ENCODE data around the gene ETS1. TPM values are rescaled to one million over a fixed set of nuclear protein-coding genes. Genes with fewer than 3 reads are reported as not detected.
A peak's percentile ranks its signal among the peaks of the same experiment; 100 is the strongest.

Gene ETS1
- total RNA-seq, 1 donor from 2014 or later: 121 TPM

DNA sequence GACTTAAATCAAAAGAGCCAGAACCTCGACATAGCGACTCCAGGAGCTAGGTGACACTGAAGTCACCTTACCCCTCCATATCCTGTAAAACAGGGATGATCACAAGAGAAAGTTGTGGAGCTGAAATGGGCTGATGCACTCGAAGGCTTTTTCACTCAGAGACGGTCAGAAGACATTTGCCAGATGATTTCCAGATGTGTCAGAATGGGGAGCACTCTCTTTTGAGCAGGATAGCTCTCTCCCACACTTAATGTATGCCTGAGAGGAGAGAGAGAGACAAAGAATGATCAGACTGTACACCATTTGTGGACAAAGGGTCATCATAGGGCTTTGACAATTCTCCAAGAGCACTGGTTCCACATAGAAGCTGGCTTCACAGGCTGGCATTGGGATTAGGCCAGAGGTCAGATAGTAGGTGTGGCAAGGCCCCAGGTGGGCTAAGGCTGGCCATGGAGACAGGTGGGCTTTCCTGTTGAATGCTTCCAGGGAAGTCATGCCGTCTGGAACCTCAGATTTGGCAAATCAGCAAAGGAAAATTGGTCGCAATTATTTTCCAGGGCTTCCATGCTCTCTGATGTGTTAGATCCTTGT, 42.3 kb upstream of the ETS1 start:
- H3K27me3 ChIP-seq: no peaks in the 10 kb centered on the region
- H3K27ac ChIP-seq: peak overlapping the region; percentile 55
- DNase-seq (no peak), ATAC-seq (no peak)
- H3K4me3 ChIP-seq: no peak overlapping the region
- no peaks in the 10 kb centered on the region for H3K9me3 ChIP-seq
- peaks cover 31% of the 10 kb centered on the region for H3K4me1 ChIP-seq
- intact Hi-C loops (cut with DNase I): loop anchor here (10.0 kb wide), 3 partner anchors 205 to 455 kb away; no protein-coding TSS in a partner anchor
- no peaks in the 10 kb centered on the region for H3K36me3 ChIP-seq
- TF ChIP-seq, protein P1, sequence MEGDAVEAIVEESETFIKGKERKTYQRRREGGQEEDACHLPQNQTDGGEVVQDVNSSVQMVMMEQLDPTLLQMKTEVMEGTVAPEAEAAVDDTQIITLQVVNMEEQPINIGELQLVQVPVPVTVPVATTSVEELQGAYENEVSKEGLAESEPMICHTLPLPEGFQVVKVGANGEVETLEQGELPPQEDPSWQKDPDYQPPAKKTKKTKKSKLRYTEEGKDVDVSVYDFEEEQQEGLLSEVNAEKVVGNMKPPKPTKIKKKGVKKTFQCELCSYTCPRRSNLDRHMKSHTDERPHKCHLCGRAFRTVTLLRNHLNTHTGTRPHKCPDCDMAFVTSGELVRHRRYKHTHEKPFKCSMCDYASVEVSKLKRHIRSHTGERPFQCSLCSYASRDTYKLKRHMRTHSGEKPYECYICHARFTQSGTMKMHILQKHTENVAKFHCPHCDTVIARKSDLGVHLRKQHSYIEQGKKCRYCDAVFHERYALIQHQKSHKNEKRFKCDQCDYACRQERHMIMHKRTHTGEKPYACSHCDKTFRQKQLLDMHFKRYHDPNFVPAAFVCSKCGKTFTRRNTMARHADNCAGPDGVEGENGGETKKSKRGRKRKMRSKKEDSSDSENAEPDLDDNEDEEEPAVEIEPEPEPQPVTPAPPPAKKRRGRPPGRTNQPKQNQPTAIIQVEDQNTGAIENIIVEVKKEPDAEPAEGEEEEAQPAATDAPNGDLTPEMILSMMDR (IDR thresholded peaks at IDR 0.05): no peak

DNA sequence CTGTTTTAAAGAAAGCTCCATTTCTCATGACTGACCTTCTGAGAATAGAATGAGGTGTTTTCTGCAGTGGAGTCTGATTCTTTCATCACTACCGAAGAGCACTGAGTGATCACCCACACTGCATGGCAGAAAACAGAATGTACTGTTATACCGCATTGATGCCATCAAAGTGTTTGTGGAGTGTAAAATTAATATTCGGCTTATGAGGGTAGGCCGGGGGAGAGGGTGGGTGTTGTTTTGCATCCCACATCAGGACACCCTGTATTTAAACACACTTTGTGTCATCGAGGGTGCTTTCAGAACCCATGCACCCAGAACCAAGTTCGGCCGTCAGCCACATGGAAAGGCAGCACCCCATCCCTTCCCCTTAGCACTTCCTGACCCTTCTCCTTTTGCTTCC, 41.3 kb upstream of the ETS1 start:
- DNase-seq (no peak), ATAC-seq (peak; percentile 16)
- H3K4me1 ChIP-seq: peaks cover 31% of the 10 kb centered on the region
- no peak overlapping the region for H3K4me3 ChIP-seq
- H3K27me3 ChIP-seq: no peaks in the 10 kb centered on the region
- H3K36me3 ChIP-seq: no peaks in the 10 kb centered on the region
- H3K27ac ChIP-seq: peak overlapping the region; percentile 55
- TF ChIP-seq, protein P1 (IDR thresholded peaks at IDR 0.05): no peak
- H3K9me3 ChIP-seq: no peaks in the 10 kb centered on the region
- intact Hi-C loops (cut with DNase I): loop anchor here (10.0 kb wide), 3 partner anchors 206 to 454 kb away; no protein-coding TSS in a partner anchor

DNA sequence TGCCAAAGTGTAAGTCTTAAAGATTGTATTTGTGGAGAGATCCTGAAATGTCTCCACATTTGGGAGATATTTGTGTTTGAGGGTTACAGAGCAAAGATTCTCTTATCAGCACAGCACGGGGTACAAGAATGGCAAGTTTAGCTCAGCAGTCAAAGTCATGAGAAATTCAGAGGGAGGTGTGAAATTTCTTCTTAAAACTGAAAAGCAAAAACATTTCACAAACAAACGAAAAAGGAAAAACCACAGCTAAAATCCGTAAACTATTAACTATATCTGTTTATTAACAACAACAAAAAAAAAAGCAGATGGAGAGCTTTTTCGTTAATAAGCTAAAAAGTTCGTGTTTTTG, 40.9 kb upstream of the ETS1 start:
- Histone ChIP-seq H3K9me3 (no peaks in the 10 kb centered on the region), H3K27me3 (no peaks in the 10 kb centered on the region), H3K4me3 (no peak overlapping the region), H3K27ac (peak overlapping the region; percentile 65), H3K36me3 (no peaks in the 10 kb centered on the region), H3K4me1 (peaks cover 31% of the 10 kb centered on the region)
- intact Hi-C loops (cut with DNase I): loop anchor here (10.0 kb wide), 3 partner anchors 207 to 453 kb away; no protein-coding TSS in a partner anchor
- no peak for DNase-seq
- ATAC-seq: no peak
- TF ChIP-seq, protein P1 (IDR thresholded peaks at IDR 0.05): no peak

DNA sequence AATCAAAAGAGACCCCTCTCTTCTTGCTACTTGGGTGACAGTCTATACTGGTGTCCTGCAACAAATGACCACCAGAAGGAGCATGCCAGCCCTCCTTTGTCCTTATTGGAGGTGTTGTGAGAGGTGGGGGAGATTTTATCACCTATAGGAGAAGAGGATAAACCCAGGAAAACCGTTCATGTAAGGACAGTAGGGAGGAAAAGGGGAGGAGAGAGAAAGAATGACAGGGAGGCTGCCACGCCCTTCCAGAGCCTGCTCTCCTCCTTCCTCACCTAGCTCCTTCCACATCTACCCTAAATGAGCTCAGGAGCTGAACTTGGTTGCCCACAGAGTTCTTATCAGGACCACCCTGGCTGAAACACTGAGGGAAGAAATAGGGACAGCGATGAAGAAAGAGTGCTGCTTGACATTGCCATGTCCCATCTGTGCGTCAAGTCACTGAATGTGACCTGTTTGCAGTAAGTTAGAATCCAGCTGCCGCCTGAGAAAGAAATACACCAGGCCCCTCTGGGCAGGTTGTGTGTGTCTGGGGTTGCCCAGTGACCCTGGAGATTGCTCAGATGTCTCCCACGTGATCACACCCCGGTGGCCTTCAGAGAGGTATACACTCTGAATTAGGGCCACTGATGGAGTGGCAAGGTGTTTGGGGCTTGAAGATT, 40.4 kb upstream of the ETS1 start:
- Histone ChIP-seq H3K4me1 (peaks cover 31% of the 10 kb centered on the region), H3K27ac (peak overlapping the region; percentile 65), H3K4me3 (no peak overlapping the region)

DNA sequence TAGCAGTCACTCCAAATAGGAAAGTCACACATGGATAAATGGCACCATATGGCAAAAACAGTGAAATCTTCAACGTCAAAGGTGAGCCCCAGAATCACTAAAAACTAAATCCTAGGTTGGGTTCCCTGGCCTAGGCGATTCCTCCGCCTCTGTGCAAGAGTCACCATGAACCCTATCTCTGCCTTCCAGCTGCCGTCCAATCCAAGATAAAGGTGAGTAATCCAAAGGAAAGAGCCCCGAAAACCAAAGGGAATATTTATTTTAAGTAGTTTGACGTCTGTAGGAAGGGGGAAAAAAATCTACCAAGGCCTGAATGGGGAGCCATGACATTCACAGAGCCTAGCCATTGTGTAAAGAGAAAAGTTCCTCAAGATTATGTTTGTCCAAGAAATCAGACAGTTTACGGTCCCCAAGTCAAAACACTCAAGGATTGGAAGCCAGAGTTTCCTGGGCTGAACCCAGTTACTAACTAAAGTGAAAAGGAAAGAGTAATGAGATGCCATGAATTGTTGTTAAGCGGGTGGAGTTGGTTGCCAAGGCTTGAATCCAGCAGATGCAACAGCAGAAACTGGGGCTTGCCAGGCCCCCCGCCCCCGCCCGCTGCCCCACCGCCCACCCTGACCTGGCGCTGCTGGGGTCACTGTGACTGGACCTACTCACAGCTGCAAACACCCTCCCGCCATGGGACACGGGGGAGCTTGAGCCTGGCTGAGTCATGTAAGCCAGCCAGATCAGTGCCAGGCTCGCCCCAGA, 39.7 kb upstream of the ETS1 start:
- Histone ChIP-seq H3K4me3 (no peak overlapping the region), H3K36me3 (no peaks in the 10 kb centered on the region), H3K4me1 (peaks cover 31% of the 10 kb centered on the region), H3K9me3 (no peaks in the 10 kb centered on the region), H3K27ac (peak overlapping the region; percentile 65), H3K27me3 (no peaks in the 10 kb centered on the region)
- no peak for DNase-seq
- TF ChIP-seq, protein P1 (IDR thresholded peaks at IDR 0.05): no peak
- no peak for ATAC-seq
- intact Hi-C loops (cut with DNase I): loop anchor here (10.0 kb wide), 3 partner anchors 208 to 452 kb away; no protein-coding TSS in a partner anchor

More for the DNA sequence above, 40.4 kb upstream of the ETS1 start:
- TF ChIP-seq, protein P1 (IDR thresholded peaks at IDR 0.05): no peak
- Histone ChIP-seq H3K9me3 (no peaks in the 10 kb centered on the region), H3K36me3 (no peaks in the 10 kb centered on the region), H3K27me3 (no peaks in the 10 kb centered on the region)
- no peak for ATAC-seq
- no peak for DNase-seq
- intact Hi-C loops (cut with DNase I): loop anchor here (10.0 kb wide), 3 partner anchors 207 to 453 kb away; no protein-coding TSS in a partner anchor

Measured in upper lobe of right lung (tissue), 1 donor.